Stimulated activated CD4-positive, alpha-beta T cell treated with anti-CD3 and anti-CD28 coated beads, TNF-alpha, amount 100 ng/mL, for 4 hours (primary cell): ENCODE results near the gene A2M.
"Not testable (repeated sequence)": the region's sequence is repeated elsewhere in the genome, so short reads cannot be mapped to it uniquely, and the experiment has no call there.

Experiments
- DNase-seq, 3 experiments: peaks; one replicate each; pipeline ENCODE4 v3.0.0-alpha.2; 2020; ENCODE audit warnings: low read depth in 3 of 3

The A2M gene

DNA sequence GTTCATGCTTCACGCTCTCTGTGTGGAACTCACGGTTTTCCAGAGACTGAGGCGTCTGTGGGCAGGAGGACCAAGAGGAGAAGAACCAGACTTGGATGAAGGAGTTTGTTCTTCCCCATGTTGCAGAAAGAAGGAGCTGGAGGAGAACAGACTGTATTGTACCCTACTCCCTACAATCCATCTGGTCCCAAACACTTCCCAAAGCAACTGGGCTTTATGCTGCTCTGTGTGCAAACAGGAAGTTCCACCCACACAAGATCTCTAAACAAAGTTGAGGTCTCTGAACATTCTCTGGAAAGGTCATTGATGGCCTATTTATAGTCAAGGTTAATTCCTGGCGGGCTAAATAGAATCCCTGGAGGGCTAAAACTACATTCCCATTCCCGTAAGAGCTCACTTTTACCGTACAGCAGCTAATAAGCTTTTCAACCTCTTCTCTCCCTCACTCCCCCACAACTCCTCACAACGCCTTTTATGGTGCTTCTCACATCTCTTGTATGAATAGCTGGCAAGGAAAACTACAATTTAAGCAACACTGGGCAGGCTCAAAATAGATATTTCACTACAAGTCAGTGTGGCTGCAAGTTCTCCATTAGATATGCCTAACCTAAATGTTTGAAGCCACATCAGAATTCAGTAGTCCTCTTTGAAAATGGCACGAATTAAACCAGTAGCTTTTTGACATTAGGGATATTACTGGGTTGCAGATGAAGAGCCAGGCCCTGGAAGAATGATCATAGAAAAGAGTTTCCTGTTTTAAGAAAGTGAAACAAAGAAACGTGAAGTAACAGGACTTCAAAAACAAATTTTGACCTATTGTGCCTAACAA lies at the start of gene A2M:
TSS of gene A2M (minus strand) at position 189 of the 829 bp plus-strand sequence. CDS start at position 119, 70 bp downstream.
- DNase-seq: no peak

DNA sequence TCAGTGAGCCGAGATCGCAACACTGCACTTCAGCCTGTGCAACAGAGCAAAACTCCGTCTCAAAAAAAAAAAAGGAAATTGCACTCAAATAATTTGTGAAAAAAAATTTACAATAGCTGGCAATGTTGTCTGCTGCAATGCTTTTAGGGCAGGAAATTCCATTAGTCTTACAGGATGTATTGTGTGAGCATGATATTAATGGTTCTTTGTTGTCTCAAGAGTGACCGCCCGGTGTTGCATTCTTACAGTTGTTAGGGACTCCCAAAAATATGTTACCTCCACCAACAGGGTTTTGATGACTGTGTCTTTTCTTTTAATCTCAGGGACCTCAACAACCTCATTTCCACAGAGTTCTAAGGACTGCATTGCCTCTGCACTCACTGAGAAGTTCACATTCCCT lies 47.7 kb upstream of the A2M start:
- DNase-seq: no peak

DNA sequence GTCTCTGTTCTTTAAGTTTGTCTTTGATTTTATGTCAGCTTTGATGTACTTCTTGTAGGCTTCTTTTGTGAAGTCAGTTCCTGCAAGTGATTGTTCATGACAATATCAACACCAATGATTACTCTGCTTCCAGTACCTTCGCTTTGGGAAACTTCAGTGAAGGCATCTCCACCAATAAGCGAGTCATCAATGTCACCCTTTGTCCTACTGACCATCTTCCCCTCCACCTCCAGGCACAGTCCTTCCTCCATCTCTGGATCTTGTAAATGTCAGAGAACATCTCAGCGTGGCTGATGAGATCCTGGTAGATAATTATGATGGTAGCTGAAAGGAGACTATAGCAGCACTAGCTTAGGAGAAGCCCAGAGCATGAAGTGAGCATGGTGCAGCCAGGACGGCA lies 40.4 kb upstream of the A2M start:
- no peak for DNase-seq

DNA sequence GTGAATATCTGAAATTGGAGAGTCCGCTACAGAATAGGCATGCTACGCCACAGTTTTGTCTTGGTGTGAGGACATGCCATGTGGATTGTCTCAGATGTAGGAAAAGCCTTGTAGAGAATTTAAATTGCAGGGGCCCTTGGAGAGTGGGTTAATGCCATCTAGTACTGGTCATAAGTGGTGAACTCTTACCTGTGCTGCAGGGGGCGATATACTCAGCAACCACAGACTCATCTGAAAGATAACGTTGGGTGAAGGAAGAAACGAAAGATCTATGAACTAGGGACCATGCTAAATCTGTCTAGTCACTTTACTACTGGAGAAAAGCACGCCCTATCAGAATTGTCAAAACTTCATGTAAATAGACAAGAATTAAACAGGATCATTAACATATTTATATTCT lies 33.7 kb upstream of the A2M start:
- no peak for DNase-seq

DNA sequence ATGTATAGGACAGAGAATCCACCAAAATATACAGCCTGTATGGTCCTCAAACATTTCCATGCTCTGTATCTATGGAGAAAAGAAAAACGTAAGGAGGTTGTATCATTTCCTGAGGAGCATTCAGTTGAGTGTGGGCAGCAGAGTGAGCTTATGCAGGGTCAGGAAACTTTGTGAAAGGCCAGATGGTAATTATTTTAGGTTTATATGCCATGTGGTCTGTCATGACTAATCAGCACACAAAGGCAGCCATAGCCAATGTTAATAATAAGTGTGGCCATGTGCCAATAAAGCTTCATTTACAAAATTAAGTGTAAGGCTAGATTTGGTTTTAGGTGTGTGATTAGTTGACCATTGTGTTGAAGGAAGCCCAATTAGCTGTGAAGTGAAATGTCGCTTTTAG lies 33.2 kb upstream of the A2M start:
- DNase-seq: no peak

DNA sequence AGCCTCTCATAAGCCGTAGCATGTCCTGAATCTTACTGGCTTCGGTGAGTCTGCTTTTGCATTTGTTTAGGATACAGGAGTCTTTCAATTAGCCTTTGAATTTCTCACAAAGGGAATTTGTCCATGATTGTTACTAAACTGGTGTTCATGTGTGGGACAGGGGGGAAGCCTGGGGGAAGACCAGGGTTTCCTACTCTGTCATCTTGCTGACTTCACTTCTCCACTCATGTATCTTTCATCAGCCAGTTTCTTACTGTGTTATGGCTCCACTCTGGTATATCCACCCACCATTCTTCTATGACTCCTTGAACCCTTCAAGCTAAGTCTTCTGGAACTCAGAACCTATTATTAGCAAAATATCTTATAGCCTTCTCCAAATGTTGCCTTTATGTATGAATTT lies 31.7 kb upstream of the A2M start:
- no peak for DNase-seq

DNA sequence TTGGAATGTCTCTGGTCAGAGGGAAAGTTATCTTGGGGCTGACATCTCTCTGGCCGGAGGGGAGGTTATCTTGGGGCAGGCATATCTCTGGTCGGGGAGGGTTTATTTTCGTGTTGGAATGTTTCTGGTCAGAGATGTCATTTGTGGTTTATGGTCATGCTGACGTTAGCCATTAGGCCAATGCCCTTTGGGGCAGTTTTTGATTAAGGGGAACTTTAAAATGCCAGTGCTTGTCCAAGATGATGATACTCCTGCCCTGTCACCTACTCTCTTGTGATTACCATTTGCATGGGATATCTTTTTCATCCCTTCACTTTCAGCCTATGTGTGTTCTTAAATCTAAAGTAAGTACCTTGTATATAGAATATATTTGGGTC lies 29.0 kb upstream of the A2M start:
- DNase-seq: no peak

DNA sequence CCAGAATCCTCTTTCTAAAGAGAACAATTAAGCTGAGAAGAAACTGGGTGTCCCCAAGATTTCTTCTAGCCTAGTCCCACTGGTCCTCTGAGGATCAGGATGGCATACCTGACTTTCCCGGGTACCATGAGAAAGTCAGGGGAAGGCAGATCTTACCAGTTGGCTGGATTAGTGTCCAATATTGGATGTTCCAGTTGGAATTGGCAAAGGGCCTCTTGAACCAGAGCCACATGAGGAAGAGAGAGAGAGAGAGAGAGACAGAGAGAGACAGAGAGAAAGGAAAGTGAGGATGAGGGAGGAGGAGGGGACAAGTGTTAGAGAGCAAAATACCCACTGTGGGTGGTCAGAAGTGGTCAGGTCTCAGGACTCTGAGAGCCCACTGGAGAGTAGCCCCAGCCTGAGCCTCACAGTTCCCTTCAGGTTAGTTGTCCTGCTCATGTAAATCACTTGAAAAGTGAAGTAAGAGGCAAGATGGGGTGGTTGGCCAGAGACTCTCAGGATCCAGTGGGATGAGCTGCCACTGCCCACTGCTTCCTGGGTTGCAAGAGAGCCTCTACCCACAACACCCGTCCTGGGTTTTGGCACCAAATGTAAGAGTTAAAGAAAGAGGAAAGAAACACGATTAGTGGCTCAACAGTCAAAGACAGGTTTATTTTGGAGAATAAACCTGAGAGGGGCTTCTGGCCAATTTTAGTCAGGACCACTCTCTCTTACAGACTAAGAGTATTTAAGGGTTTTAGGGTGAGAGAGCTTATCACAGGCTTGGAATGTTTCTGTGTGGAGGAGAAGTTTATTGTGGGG lies 28.4 kb upstream of the A2M start:
- DNase-seq: no peak

DNA sequence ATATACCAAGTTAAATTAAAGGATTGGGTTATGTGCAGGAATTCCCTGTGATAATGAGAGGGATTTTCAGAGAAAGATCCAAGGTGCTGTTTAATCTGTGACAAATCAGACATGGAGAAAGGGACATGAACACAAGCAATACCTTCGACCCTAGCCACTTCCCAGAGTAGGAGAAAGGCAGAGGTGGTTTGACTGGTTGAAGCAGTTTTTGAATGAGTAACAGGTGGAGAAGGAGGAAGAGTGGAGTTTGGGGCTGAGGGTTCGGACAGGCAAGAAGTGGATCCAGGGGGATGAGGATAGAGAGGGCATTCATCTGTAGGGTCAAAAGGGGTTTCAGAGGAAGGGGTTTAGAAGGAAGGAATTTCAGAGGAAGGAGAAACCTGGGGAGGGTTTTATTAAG lies 27.4 kb upstream of the A2M start:
- DNase-seq: no peak

DNA sequence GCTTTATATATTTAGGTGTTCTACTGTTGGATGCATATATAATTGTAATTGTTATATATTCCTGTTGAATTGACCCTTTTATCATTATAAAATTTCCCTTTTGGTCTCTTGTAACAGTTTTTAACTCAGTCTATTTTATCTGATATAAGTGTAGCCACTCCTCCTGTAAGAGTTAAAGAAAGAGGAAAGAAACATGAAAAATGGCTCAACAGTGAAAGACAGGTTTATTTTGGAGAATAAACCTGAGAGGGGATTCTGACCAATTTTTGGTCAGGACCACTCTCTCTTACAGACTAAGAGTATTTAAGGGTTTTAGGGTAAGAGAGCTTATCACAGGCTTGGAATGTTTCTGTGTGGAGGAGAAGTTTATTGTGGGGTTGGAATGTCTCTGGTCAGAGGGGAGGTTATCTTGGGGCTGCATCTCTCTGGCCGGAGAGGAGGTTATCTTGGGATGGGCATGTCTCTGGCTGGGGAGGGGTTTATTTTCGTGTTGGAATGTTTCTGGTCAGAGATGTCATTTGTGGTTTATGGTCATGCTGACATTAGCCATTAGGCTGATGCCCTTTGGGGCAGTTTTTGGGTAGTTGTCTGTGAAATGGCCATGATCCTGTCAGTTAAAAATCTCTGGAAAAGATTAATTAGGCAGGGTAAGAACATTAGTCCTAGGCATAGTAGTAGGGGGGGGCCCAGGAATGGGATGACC lies 24.0 kb upstream of the A2M start:
- not testable (repeated sequence) for DNase-seq

DNA sequence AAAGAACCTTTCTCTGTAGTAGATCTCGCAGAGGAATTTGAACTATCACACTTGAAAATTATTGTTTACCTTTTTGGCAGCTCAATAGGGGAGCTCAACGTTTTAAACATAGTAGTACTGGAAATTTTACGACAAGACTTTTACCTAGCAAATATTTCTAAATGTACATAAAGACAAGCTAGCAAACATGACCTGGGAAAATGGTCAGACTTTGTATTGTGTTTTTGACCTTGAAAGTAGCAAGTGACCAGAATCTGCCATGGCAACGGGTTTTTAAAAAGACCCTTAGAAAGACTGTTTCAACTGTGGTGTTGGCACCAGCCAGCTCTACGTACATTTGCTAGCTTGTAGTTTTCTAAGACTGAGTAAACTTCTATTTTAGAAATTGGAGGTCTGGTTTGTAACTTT lies 20.2 kb upstream of the A2M start:
- no peak for DNase-seq

DNA sequence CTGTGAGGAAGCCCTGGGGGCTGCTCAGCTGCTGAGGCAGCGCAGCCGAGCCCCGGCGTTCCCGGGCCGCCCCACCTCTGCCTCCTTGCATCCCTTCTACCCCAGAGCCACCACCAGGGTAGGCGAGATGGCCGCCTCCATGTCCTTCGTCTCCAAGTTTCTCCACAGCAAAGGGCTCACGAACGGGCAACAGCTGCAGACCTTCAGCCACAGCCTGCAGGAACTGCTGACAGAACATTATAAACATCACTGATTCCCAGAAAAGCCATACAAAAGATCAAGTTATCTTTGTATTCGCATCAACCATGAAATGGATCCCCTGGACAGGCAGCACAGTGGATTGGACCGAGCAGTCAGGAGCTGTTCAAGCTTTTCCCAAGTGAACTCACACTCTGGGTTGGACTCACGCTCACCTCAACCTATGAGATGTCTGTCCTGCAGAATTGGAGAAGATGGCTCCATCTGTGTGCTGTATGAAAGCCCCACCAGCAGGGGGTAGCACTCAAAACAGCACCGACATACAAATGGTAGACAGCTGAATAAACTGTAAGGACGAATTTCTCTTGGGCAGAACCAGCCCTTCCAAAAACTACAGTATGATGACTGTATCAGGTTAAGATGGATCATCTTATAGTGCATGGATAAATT lies 19.4 kb upstream of the A2M start:
- DNase-seq: no peak

DNA sequence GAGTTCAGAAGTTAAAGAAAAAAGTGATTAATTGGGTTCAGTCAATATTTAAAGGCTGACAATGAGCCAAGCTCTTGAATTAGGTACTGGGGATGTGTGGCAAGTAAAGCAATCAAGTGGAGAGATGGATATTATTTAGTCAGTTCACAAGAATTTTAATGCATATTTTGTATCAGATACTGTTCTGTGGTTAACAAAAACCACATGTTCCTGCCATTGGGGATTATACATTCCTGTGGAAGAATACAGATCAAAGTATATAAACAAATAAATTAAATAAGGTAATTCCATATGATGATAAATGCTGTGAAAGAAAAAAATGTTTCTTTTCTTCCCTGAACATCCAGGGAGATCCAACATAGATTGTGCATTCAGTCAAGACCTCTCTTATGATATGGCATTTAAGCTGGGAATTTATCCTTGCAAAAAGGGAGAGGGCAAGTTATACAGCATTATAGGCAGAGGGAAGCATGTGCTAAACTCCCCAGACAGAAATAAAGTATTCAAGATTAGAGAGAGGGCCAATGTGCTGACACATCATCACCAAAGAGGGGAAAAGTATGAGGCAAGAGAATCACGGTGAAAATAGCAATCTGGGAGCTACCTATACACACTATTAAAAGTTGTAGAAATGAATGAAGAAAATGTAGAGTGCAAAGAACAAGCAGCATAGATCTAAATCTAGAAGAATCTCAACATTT lies 17.6 kb upstream of the A2M start:
- no peak for DNase-seq

DNA sequence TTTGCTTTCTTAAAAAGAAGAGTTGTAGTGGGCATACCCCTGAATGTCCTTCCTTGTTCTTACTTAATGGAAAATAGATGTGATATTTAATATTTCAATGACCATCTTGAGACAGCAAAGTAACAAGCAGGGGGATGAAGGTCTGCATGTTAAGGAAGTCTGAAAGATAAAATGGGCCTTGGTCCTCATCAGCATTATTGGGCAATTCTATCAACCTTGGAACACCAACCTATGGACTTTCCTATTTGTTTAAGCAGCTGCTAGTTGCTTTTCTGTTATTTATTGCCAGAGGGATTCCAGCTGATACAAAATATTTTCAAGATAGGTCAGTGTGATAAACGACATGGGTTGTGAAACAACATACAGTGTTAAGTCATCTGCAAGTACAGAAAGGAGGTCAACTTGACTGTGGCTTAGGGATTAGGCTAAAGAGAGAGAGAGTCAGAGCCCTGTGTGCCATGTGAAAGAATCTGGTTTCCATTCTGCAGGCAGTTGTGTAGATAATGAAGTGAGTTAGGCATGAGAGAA lies 16.4 kb upstream of the A2M start:
- DNase-seq: no peak

DNA sequence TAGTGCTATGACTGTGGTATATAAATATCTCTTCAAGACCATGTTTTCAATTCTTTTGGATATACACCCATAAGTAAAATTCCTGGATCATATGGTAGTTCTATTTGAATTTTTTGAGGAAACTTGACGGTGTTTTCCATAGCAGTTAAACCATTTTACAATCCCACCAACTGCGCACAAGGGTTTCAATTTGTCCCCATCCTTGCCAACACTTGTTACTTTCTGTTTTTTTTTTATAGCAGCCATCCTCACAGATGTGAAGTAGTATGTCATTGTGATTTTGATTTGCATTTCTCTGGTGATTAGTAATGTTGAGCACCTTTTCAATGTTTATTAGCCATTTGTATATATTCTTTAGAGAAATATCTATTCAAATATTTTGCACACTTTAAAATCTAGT lies 14.5 kb upstream of the A2M start:
- DNase-seq: no peak

DNA sequence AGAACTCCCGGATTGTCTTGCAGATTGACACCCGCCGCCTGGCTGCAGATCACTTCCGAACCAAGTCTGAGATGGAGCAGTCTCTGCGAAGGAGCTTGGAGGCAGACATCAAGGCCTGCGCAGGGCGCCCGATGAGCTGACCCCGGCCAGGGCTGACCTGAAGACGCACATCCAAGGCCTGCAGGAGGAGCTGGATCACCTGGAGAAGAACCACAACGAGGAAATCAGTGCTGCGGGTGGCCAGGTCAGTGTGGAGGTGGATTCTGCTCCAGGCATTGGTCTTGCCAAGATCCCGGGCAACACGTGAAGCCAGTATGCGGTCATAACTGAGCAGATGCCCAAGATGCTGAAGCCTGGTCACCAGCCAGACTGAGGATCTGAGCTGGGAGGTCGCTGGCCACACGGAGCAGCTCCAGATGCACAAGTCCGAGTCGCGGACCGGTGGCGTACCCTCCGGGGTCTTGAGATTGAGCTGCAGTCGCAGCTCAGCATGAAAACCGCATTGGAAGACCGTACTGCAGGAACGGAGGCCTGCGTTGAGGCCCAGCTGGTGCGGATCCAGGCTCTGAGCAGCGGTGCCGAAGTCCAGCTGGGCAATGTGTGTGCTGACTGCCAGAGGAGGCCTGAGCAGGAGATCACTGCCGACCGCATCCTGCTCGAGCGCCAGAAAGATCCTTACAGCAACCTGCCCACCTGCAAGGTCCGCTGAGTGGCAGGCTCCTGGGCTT lies 12.4 kb upstream of the A2M start:
- DNase-seq: no peak

DNA sequence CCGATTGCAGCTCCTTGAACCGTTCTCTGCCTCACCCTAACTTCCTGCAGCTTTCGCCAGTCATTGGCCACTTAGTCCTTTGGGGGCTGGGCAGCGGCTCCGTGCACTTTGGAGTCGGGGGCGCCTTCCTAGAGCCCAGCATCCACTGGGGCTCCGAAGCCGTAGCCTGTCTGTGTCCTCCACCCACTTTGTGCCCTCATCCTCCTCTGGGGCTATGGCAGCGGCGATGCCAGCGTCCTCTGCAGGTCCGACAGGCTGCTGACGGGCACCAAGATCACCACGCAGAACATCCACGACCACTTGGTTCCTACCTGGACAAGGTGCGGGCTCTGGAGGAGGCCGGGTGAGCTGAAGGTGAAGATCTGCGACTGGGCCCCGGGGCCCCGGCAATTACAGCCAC lies 11.8 kb upstream of the A2M start:
- no peak for DNase-seq

DNA sequence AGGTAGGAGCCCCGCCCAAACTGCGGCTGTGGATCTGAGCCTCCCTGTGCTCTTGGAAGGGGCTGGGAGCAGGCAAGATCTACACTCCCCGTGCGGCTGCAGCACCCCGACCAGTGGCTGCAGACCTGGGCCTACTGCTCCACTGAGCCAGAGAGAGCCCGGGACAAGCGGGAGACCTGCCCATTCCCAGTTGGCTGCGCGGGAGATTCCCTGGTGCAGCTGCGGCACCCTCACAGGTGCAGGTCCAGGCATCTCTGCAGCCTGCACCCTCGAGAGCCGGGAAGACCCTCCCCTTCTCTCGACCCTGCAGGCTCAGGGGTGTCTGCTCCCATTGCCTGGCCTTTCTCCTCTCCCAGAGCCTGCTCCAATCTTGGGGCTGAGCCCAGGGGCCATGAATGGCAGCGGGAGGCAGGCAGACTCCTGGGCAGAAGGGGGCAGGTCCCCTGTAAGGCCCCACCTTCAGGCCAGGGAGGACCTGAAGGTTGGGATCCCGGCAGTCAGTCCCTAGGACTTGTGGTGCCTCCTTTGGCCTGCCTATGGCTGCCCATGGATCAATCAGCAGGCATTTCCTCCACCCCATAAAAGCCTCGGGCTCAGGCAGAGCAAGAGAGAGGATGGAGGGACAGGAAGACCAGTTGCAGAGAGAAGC lies 8.8 kb upstream of the A2M start:
- no peak for DNase-seq

DNA sequence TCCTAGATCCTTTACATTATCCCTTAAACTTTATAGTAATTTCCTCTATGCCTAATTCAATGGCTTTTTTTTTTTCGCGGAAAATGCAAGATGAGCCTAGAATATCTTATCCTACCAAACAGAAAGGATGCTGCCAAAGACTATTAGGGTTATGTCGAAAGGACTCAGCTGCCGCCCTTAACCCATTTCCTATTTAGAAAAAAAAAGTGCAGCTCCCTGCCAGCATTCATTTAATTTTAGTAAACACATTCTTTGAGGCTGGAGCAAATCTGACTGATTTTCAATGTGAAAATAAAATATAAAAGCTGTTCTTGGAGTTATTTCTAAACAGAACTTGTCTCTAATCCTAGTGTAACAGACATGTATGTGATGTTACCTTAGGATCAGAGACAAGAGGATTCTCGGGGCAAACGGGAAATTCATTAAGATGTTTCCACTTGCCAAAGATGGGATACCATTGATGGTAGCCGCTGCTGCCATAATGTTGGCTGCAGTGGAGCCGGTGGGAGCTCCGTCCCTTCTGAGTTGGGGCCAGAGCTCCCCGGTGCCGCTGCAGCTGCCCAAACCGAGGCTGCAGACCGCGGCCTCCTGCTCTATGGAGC lies 8.2 kb upstream of the A2M start:
- no peak for DNase-seq
